Esophagus squamous epithelium (tissue), 5 donors: ENCODE data around the gene TMEM179B. TPM values are rescaled to one million over a fixed set of nuclear protein-coding genes. Genes with fewer than 3 reads are reported as not detected.
A peak's percentile ranks its signal among the peaks of the same experiment; 100 is the strongest.

Experiments
- DNase-seq: peaks from one replicate; lab custom pipeline; 2025; lab: John Stamatoyannopoulos, UW
- H3K27ac ChIP-seq, 4 donors: fragments of 200-600 bp; sonication (generic); one replicate each; pipeline ENCODE4 v1.5.1; 2016 to 2019; ENCODE audit warnings: mild to moderate bottlenecking in 1 of 4
- H3K27me3 ChIP-seq, 4 donors: fragments of 200-600 bp; sonication (generic); 1 replicate in 3 of 4; 2 replicates in 1 of 4; pipeline versions ENCODE4 v1.5.1 to v1.6.0; 2017 to 2021; ENCODE audit warnings: antibody characterized with exemption in 1 of 4
- H3K36me3 ChIP-seq, 3 donors: fragments of 200-600 bp; sonication (generic); one replicate each; pipeline ENCODE4 v1.5.1; 2016 to 2019
- H3K4me1 ChIP-seq, 3 donors: fragments of 200-600 bp; sonication (generic); one replicate each; pipeline ENCODE4 v1.5.1; 2017 to 2019
- H3K4me3 ChIP-seq, 4 donors: fragments of 200-600 bp; sonication (generic); 1 replicate in 3 of 4; 2 replicates in 1 of 4; pipeline ENCODE4 v1.5.1; 2016 to 2019; ENCODE audit warnings: mild to moderate bottlenecking in 2 of 4, moderate library complexity in 1 of 4
- H3K9me3 ChIP-seq, 3 donors: fragments of 200-600 bp; sonication (generic); one replicate each; pipeline ENCODE4 v1.5.1; 2016 to 2019
- POLR2A ChIP-seq, 4 donors: fragments of 450-650 bp; IDR thresholded peaks; one replicate each; pipeline ENCODE4 v1.6.1; 2017; ENCODE audit warnings: antibody characterized with exemption in 4 of 4, mild to moderate bottlenecking in 4 of 4, moderate library complexity in 3 of 4
- WGBS, 2 donors: methylation state at CpG; one replicate each; pipeline ENCODE4 v1.1.5; 2018; 5-methylcytosine and 5-hydroxymethylcytosine counted together
- intact Hi-C: fragments of 100-400 bp; cut with DNase I; formaldehyde crosslinking; loops from one replicate; pipeline ENCODE4 v1.15.0; 2022
- total RNA-seq, 4 donors: library from RNA; depleted of rRNA; stranded (reverse); fragments of >200 nt; gene quantifications; one replicate each; pipeline ENCODE4 v1.1.0, GENCODE V29; 2016
- TF ChIP-seq, protein P1 (sequence below), 6 experiments: fragments of 450-650 bp in 4 of 6; fragments of 200-600 bp in 2 of 6; sonication (generic) in 2 of 6; IDR thresholded peaks; one replicate each; pipeline ENCODE4 v1.5.1; 2016 to 2019; ENCODE audit warnings: antibody characterized with exemption in 6 of 6, mild to moderate bottlenecking in 4 of 6, moderate library complexity in 4 of 6
- donor health status: DM: yes; HTN: yes; CAD: no.

TMEM179B gene
- total RNA-seq, 4 donors from 2014 or later, result 35.6 to 60.1 (median 43.3) TPM

DNA sequence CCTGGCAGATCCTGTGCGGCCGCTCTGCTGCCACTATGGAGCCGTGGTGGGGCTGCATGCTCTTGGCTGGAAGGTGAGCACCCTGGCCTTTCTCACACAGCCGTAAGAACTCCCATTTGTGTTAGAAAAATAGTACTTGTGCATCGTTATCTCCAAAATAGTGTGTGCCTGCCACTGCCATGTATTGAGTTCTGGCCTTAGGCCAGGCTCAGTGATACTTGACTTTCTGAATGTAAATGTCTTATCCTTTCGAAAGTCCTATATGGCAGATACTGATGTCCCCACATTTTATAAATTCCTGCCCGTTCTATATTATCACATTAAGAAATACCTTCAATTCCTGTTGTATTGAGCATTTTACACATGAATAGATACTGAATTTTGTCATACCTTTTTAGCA lies 4.4 kb upstream of the TMEM179B start:
- no peaks in the 10 kb centered on the region for H3K9me3 ChIP-seq
- TF ChIP-seq, protein P1, sequence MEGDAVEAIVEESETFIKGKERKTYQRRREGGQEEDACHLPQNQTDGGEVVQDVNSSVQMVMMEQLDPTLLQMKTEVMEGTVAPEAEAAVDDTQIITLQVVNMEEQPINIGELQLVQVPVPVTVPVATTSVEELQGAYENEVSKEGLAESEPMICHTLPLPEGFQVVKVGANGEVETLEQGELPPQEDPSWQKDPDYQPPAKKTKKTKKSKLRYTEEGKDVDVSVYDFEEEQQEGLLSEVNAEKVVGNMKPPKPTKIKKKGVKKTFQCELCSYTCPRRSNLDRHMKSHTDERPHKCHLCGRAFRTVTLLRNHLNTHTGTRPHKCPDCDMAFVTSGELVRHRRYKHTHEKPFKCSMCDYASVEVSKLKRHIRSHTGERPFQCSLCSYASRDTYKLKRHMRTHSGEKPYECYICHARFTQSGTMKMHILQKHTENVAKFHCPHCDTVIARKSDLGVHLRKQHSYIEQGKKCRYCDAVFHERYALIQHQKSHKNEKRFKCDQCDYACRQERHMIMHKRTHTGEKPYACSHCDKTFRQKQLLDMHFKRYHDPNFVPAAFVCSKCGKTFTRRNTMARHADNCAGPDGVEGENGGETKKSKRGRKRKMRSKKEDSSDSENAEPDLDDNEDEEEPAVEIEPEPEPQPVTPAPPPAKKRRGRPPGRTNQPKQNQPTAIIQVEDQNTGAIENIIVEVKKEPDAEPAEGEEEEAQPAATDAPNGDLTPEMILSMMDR (IDR thresholded peaks at IDR 0.05), result no peak
- TF ChIP-seq POLR2A (IDR thresholded peaks at IDR 0.05), result no peak
- H3K4me3 ChIP-seq, result no peak overlapping the region
- H3K36me3 ChIP-seq, result peaks cover 0 to 71% (median under 1%) of the 10 kb centered on the region in 3 donors
- no peak for DNase-seq
- intact Hi-C loops, result no loop called here
- WGBS, 2 donors, result 98 to 99% methylated on average over 7 of the region's 7 CpGs
- H3K27me3 ChIP-seq, result no peaks in the 10 kb centered on the region
- peaks cover 7 to 13% (median 9%) of the 10 kb centered on the region in 3 donors for H3K4me1 ChIP-seq
- H3K27ac ChIP-seq, result no peak overlapping the region

DNA sequence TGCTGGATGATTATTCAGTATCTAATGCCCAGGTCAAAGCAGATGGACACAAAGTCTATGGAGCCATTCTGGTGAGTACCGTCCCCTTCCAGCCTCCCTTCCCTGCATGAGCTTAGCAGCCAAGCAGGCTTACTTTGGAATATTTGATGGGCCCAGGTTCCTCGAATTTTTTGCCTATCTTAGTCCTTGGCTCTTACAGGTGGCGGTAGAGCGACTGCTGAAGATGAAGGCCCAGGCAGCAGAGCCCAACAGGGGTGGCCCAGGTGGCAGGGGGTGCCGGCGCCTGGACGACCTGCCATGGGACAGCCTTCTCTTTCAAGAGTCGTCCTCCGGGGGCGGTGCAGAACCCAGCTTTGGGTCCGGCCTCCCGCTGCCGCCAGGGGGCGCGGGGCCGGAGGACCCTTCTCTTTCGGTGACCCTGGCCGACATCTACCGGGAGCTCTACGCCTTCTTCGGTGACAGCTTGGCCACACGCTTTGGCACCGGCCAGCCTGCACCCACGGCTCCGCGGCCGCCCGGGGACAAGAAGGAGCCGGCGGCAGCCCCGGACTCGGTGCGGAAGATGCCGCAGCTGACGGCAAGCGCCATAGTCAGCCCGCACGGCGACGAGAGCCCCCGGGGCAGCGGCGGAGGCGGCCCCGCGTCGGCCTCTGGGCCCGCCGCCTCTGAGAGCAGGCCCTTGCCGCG lies 741 bp upstream of the TMEM179B start:
- WGBS, 2 donors, result 8 to 11% methylated on average over 2 to 5 of the region's 51 CpGs
- TF ChIP-seq, protein P1 (IDR thresholded peaks at IDR 0.05), result peak; percentile 94 to 98 (median 96)
- TF ChIP-seq POLR2A (IDR thresholded peaks at IDR 0.05), result no peak
- Histone ChIP-seq H3K27ac (peak overlapping the region; percentile 94 to 100 (median 96)), H3K4me1 (peaks cover 27 to 50% (median 33%) of the 10 kb centered on the region in 3 donors), H3K4me3 (peak overlapping the region; percentile 65 to 100 (median 90)), H3K27me3 (no peaks in the 10 kb centered on the region), H3K36me3 (peaks cover 0 to 54% (median 0%) of the 10 kb centered on the region in 3 donors), H3K9me3 (no peaks in the 10 kb centered on the region)
- intact Hi-C loops, result loop anchor here (5.0 kb wide), 1 partner anchor 96 kb away; the partner anchor contains the start of gene SLC3A2
- peak; percentile 40 for DNase-seq

DNA sequence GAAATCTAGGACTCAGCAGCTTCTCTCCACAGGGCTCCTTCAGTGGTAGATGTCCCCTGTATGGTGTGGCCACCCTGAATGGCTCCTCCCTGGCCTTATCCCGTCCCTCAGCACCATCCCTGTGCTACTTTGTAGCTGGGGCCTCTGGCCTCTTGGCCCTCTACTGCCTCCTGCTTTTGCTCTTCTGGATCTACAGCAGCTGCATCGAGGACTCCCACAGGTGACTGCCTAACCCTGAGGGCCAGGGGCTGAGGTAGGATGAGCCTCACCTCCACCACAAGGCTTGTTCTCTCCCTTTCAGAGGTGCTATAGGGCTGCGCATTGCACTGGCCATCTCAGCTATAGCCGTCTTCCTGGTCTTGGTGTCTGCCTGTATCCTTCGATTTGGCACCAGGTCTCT lies 1.8 kb downstream of the TMEM179B start:
- no peak overlapping the region for H3K4me3 ChIP-seq
- H3K9me3 ChIP-seq, result no peaks in the 10 kb centered on the region
- H3K36me3 ChIP-seq, result peaks cover 7 to 50% (median 13%) of the 10 kb centered on the region in 3 donors
- H3K27ac ChIP-seq, result peak overlapping the region in 2 of 4 donors; percentile 94 to 100
- TF ChIP-seq POLR2A (IDR thresholded peaks at IDR 0.05), result no peak
- TF ChIP-seq, protein P1 (IDR thresholded peaks at IDR 0.05), result no peak
- no peaks in the 10 kb centered on the region for H3K27me3 ChIP-seq
- WGBS, 2 donors, result 43 to 79% methylated on average over 4 to 5 of the region's 5 CpGs
- intact Hi-C loops, result loop anchor here (5.0 kb wide), 1 partner anchor 93 kb away; the partner anchor contains the start of gene SLC3A2
- DNase-seq, result no peak
- H3K4me1 ChIP-seq, result peaks cover 35 to 66% (median 40%) of the 10 kb centered on the region in 3 donors

DNA sequence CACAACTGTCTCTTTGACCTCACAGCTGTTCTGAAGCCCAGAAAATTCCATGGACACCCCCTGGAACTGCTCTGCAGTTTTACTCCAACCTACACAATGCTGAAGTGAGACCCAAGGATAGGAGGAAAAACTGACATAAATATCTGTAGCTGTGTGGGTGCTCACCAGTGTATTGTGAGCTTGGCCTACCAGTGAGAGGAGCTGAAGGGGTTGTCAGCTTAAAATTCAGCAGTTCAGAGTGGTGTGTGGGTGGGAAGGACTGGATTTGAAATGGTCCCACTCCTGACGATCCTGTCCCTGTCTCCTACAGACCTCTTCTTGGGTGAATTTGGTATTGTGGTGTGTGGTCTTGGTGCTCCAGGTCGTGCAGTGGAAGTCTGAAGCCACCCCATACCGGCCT lies 2.4 kb downstream of the TMEM179B start:
- 50 to 59% methylated on average over 1 to 3 of the region's 3 CpGs for WGBS, 2 donors
- peaks cover 35 to 66% (median 40%) of the 10 kb centered on the region in 3 donors for H3K4me1 ChIP-seq
- H3K4me3 ChIP-seq, result no peak overlapping the region
- peak overlapping the region in 1 of 4 donors; percentile 93 for H3K27ac ChIP-seq
- no peaks in the 10 kb centered on the region for H3K27me3 ChIP-seq
- H3K36me3 ChIP-seq, result peaks cover 11 to 51% (median 18%) of the 10 kb centered on the region in 3 donors
- no peak for DNase-seq
- no peaks in the 10 kb centered on the region for H3K9me3 ChIP-seq
- TF ChIP-seq, protein P1 (IDR thresholded peaks at IDR 0.05), result no peak
- TF ChIP-seq POLR2A (IDR thresholded peaks at IDR 0.05), result no peak
- intact Hi-C loops, result loop anchor here (5.0 kb wide), 1 partner anchor 93 kb away; the partner anchor contains the start of gene SLC3A2
